GM21786 (cell line): ENCODE measurements around the gene PTPRQ.

Experiments
- ATAC-seq: cut with Tn5 transposase; IDR thresholded peaks from one replicate; pipeline ENCODE4 v1.9.1; 2021; ENCODE audit not compliant: unreplicated experiment

The PTPRQ gene

DNA sequence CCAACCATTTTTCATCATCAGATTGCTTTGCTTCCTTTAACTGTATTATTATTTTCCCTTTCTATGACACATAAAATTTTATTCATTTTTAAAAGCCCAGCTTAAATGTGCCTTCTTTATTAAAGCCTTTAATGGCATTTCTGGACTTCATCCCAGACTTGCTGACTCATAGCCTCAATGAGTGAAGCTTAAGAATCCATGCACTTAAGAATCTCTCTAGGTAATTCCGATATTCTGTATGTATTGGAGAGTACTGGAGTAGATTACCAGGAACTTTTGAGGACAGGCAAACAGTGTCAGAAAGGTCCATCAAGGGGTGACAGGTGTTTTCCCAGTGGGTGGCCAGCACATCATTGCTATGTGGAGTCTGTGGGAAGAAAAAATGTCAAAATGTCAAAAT, 107.9 kb downstream of the PTPRQ start:
- no peak for ATAC-seq

DNA sequence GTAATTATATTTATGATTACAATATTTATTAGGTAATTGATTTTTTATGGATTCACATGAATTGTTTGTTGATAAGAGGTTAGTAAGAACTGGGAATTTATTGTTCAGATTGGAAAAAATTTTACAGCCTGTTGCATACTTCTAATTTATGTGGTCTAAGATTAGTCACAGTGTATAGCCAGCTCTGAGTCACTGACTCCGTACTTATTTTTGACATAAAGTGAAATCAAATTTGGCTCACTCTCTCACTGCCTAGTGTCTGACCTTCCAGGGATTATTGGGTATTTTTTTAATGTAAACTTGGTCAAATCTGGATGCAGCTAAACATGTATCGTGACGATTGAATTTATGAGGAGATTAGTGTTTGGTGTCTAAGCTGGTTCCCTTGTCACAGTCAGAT, 109.3 kb downstream of the PTPRQ start:
- ATAC-seq, result no peak

DNA sequence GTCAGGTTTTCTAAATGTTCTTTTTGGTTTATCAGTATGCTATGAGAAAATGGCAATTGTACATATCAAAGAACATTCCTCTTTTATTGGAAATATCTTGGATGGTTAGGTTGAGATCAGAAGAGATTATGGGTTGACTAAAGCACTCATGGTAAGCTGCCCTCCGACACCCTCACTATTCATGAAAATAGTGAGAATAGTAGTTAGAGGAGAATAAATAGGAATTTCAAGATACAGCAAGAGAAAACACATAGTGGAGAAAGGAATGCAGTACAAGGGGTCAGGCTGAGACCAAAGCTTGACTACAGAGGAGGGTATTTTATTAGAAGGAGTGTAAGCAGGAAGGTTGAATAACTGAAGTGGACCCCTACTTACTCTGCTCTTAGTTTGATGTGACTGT, 112.5 kb downstream of the PTPRQ start:
- ATAC-seq, result no peak

DNA sequence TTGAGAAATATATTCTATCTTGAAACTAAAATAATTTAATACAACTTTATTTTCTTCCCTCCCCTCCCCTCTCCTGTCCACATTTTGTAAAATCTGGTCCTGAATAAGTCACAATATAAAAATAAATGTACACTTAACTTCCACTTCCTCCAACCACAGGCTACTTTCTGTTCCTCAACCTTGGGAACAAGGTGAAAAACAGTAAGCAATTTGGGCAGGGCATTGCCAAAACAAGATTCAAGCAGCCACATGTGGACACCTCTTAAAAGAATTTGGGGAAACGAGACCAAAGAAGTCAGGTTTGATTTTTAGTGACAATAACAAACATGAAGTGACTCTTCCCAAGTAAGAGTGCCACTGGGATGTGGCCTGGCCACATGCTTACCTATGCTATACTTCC, 115.7 kb downstream of the PTPRQ start:
- ATAC-seq, result no peak

DNA sequence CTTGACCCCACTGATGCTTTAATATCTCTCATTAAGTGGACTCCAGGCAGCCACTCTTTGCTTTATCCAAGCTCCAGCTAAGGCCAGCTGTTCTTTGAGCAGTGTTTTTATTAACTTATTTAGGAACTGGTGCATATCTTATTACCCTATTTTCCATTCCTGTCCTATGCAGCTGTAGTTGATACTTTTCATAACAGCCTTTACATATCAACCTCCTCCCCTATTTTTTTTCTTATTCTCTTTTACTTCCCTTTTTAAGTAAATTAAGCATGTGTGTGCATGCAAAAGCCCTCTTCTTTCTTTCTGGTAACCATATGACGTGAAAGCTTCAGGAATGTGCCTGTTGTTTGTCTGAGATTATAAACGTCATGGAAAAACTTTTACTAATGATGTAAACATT, 121.2 kb downstream of the PTPRQ start:
- ATAC-seq, result no peak

DNA sequence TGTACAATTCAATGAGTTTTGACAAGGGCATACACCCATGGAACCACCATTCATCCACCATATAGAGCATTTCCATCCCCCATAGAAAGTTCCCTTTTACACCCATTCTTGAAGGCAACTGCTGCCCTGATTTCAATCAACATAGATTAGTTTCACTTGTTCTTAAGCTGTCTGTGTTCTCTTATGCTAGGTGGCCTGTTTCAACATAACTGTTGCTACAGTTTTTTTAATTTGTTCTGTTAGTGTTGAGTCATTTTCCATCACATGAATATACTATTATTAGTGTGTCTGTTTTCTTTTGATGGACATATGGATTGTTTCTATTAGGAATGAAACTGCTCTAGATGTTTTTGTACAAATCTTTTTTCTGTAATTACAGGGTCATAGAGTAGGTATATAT, 123.4 kb downstream of the PTPRQ start:
- no peak for ATAC-seq

DNA sequence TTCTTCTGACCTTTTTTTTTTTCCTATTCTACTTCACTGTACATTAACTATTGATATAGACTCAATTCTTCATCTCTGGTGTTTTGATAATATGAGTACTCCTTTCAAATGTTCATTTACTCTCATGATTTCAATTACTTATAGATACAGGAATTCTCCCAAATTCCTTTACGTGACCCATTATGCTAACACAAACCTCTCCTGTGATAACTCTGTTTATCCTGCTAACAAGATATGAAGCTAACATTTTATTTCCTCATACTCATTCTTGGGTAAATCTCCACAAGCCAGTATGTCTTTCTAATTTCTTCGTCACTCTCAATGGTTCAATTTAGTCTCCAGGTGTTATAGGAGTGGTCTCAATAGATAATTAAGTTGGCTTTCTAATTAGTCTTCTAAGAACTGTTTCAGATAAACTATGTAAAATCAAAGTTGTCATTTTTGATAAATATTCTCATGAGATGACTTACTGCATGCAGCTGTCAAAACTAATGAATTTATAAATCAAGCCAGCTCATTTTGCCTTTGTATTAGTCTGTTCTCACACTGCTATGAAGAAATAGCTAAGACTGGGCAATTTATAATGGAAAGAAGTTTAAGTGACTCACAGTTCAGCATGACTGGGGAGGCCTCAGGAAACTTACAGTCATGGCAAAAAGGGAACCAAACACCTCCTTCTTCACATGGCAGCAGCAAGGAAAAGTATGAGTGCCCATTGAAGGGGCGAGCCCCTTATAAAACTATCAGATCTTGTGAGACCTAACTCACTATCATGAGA, 132.8 kb downstream of the PTPRQ start:
- no peak for ATAC-seq

DNA sequence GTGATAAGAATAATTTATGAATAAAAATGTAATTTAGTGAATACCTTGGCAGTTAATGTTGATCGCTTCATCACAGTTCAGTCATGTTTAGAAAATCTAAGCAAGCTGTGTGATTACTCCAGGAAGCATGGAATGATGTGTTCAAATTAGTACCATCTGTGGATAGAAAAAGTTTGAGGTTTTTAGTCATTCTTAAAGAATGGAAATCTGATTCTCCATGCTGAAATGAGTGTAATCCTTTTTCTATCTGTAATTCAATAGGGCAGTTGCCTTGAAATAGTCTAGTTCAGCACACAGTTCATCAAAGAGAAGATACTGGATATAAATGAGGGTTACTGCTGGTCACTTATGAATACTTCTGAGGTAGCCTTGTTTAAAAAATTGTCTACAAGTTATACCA, 136.2 kb downstream of the PTPRQ start:
- no peak for ATAC-seq

DNA sequence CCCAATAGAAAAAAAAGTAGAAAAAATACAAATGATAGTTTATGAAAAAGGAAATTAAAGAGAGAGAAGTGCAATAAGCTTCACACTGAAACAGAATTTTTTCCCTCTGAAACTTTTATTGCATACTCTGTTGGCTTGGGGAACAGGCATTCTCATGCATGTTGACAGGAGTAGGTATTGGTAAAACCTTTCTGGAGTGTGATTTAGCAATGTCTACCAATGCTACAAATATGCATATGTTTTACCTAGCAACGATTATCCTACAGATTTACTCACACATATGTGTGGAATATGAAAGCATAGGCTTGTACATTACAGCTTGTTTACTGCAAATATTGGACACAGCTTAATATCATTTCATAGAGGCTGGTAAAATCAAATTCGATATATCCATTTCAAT, 137.7 kb downstream of the PTPRQ start:
- ATAC-seq, result no peak

DNA sequence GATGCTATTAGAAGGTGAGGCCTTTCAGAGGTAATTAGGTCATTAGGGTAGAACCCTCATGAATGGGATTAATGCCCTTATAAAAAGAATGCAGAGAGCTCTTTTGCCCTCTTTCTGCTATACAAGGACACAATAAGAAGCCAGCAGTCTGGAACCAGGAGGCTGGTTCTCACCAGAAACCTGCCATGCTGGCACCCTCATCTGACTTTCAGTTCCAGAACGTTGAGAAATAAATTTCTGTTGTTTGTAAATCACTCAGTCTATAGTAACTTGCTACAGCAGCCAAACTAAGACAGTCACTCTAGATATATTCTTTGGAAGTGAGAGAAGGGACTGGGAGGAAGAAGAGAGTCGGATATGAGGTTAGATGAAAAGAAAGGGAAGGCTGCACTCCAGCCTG, 138.4 kb downstream of the PTPRQ start:
- no peak for ATAC-seq

DNA sequence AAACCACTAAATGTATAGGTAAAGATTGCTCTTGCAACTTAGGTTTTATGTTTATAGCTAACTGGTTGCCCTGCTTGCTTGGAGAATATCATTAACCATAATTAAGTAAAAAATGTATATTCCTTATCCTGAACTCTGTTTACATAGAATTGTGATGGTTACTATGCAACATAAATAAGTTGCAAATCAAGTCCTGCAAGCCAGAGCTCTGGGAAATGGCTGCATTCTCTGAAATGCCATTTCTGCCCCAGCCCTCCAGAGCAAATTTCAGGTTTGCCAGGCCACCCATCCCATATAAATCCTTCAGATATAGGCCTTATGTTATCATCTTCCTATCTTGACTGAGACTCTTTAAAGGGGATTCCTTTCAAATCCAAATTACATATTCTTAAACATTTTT, 145.0 kb downstream of the PTPRQ start:
- no peak for ATAC-seq

DNA sequence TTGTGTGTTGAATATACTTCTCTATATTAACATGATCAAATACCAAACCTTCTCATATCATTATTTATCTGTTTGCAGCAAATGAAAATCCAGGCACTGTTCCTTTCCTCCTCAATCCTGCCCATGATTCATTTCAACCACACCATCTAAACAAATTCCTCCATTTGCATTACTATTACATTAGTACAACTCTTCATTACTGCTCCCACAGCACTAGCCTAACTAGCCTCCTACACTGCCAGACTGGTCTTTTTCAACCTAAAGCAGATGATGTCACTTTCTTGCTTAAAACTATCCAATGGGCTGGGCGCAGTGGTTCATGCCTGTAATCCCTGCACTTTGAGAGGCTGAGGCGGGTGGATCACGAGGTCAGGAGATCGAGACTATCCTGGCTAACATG, 146.1 kb downstream of the PTPRQ start:
- ATAC-seq, result no peak

DNA sequence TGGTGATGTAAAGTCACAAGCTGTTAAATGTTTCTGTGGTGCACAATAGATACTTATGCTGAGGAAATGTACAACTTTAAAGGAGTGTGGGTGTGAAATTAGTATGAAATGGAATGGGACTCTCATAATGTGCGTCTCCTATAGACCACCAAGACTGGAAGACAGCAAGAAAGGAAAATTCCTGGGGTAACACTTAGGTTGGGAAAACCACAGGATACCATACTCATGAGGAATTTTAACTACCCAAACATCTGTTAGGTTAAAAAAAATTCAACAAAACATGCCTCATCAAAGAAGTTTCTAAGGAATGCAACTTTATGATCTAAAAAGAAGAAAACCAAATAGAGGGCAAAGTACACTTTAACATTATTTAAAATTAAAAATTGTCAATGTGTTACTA, 149.7 kb downstream of the PTPRQ start:
- no peak for ATAC-seq

DNA sequence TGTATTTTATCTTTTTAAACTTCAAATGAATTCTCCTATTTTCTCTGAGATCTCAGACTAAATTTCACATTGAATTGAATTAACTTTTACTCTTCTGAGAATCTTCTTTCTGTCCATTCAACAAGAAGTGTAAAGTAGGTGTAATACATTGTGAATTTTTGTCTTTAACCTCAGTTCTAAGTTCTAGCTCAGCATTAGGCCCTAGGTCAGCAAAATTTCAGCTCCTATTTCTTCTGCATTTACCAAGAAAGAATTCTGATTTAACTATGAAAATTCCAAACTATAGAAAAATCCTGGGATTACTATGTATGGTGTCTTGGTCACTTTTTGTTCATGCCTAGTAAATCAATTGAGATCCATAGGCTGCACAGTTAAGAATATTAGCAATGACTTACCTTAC, 152.5 kb downstream of the PTPRQ start:
- no peak for ATAC-seq

DNA sequence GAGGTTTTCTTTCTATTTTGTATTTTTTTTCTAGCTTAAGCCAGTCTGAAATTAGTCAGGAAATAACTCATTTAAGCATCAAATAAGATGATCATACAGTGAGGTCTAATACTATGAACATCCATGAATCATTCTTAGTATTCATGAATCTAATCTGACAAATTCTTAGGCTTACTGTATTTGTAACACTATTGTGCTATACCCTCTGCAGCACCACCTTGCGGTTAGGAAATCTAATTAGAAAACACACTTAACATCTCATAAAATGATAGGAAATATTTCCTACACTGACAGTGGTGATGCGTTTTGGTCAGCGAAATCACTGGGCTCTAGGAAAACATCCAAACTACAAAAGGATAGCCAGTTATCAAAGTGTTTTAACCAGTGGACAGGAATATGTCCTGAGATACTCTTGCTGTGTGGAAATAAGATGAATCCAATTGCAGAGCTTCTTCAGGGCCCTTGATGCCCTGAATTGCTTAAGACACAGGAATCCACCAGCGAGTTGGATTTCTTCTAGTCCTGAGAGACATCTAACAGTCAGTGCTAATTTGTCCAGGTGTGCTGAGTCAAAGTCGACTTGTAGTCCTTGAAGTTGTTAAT, 154.1 kb downstream of the PTPRQ start:
- ATAC-seq, result no peak

DNA sequence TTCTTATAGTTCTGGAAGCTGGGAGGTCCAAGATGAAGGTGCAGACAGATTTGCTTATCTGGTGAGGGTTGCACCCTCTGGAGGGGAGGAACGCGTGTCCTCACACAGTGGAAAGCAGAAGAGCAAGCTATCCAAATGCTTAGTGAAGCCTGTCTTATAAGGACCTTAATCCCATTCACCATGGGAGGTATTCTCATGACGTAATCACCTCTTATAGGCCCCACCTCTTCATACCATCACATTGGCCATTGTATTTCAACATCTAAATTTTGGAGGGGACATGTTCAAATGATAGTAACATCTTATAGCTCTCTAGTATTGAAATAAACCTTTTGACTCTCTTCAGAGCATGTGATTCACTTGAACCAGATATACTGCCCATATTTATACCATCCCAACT, 158.4 kb downstream of the PTPRQ start:
- ATAC-seq, result no peak

DNA sequence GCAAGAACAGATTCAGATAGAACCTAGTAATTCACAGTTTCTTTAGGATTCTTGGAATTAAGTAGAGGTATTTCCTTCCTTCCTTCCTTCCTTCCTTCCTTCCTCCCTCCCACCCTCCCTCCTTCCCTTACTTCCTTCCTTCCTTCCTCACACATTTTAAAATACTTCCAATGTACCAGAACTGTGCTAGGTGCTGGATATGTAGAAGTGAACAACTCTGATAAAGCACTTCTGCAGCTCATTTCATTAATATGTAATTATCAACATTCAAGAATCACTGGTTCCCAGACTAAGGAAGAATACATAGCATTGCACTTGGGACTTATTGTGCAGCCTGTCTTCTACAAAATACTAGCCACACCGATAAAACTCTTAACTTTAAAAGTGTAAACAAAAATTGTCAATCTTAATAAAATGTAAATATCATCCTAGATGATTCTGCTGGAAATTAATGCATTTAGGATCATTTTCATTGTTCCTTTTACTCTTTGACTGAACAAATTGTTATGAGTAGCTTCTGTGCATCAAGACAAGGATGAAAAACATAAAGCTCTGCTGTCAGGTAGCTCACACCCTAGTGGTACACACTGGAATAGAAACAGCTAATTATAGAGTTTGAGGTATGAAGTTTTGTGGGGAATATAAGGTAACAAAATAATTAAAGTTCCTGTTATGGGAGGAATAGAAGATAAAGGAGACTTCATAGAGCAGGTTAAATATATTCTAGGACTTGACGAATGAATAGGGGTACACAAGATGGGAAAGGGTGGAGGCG, 163.5 kb downstream of the PTPRQ start:
- no peak for ATAC-seq

DNA sequence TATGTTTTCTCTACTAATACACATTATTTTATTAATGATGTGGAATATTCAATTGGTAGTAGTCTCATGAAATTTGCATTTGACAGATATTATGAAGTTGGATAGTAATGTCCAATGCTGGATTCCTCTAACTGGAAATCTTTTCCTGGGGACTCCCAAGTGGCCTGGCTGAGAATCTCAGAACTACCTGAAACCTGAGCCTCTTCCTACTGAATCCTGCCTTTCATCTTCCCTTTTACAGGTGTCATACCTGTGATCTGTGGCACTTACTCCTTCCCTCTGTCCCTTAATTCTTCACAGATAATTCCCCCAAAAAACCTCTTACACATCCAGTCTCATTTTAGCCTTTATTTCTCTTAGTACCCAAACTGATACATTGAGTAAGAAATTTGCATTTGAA, 173.7 kb downstream of the PTPRQ start:
- no peak for ATAC-seq

DNA sequence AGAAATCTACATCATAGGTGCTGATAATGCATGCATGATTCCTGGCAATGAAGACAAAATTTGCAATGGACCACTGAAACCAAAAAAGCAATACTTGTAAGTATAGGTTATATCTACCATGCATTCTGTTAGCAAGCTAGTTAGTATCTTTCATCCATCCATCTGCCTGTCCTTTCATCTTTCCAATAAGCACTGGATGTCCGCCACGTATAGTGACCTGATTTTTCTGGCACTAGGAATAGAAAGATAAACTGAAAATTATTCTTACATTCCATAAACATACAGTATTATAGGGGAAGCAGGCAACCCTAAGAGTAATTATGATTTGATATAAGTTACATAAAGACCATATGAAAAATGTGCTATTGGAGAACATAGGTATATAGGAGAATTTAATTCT, 176.2 kb downstream of the PTPRQ start:
- no peak for ATAC-seq

DNA sequence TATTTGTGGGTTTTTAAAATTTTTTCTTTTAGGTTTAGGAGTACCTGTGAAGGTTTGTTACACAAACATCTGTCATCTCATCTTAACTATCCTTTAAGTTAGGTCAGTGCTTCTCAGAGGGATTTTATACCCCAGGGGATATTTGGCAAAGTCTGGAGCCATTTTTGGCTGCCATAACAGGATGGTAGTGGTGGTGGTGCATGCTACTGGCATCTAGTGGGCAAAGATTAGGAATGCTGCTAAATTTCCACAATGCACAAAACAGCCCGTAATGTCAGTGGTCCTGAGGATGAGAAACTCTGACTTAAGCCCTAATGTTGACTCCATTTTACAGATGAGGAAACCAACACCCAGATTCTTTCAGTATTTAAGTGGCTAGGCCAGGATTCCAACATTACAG, 178.2 kb downstream of the PTPRQ start:
- ATAC-seq, result no peak

DNA sequence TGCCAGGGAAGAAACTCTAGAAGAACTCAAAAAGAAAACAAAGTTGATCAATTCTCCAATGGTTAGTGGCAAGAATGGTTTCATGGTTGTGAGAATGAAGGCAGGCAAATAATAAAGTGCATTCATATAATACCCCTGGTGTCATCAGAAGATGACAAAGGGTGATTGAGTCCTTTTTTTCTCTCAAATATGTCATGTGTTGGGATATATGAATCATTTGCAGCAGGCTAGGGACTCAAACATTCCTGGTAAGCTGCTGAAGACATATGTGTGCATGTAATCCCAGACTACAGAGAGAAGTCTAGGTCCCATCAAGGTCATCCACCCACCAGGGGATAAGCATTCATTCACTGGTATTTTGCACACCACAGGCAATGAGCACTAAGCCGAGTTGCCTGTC, 181.0 kb downstream of the PTPRQ start:
- no peak for ATAC-seq

DNA sequence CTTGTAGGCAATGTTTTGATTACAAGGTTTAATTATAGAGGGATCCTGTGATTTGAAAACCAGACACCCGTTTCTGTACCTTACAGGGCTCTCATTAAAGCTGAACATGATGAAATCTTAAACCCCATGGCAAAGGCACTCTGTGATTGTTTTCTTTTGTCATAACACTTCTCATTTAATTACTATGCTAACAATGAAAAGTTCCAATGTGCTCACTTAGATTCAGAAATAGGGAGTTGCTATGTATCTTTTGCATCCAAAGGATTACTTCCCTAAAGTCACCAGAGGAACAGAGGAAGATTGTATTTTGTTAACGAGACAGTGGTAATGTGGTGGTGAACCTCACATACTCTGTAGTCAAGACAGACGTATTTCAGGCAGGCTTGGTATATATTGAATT, 181.9 kb downstream of the PTPRQ start:
- ATAC-seq, result no peak
